SW480 (cell line): ENCODE data around the gene TNNC1.
A peak's percentile ranks its signal among the peaks of the same experiment; 100 is the strongest.

Experiments used
- DNase-seq: peaks from one replicate; pipeline ENCODE4 v3.0.0-alpha.2; 2016; ENCODE audit warnings: low spot score

Gene TNNC1

DNA sequence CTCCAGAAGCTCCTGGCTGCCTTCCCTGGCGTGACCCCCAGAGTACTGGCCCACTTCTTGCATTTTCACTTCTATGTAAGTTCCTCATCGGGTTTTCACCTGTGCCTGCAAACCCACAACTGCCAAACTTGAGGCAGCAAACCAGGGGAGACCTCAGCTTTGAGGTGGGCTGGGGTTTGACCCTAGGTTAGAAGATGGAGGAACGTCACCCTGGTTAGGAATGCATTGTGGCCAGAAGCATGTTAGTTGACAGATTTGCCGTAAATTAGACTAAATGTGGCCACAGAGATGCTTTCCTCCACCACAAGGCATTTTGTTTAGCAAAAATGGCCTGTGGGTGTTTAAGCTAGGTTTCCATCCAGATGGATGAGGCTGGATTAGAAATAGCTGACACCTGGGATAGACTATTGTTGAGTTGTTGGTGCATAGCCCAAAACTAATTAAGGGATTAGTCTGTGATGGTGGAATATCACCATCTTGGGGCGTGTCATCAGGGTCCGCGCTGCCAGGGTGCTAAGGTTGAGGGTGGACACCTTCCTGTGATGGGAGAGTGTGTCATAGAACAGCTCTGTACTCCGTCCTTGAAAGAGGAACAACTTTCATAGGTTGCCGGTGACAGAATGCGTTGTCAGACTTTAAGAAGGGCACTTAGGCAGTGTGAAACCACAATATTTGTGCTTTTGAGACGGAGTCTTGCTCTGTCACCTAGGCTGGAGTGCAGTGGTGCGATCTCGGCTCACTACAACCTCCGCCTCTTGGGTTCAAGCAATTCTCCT is 5.1 kb upstream of the TNNC1 start:
- DNase-seq, result no peak

DNA sequence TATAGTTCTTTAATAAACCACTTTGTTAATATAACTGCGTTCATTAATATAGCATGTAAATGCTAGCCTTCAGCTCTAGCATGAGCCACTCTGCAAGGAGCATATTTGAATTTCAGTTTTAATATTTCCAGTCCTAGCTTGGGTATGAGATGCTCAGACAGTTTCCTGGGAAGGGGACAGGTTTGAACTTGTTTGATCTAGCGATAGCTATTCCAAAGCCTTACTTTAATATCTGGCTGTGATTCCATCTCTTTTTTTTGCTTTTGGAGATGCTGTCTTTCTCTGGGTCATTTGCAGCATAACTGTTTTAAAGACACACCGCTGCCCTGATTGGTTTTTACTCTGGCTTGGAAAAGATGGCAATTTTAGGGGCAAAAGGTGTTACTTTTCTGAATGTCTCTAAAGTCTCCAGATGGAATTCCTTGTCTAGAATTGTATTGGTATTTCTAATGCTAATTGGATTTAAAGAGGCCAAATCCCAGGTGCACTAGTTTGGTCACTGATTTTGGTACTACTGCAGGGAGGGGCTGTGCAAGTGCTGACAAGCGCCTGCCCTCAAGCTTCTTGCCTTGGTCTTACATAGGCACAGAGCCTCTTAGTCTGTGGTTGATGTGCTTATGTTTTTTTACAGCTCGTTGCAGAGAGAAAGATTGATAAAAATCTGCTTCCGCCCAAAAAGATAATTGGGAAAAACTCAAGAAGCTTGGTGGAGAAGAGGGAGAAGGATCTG is 4.4 kb upstream of the TNNC1 start:
- DNase-seq, result no peak

DNA sequence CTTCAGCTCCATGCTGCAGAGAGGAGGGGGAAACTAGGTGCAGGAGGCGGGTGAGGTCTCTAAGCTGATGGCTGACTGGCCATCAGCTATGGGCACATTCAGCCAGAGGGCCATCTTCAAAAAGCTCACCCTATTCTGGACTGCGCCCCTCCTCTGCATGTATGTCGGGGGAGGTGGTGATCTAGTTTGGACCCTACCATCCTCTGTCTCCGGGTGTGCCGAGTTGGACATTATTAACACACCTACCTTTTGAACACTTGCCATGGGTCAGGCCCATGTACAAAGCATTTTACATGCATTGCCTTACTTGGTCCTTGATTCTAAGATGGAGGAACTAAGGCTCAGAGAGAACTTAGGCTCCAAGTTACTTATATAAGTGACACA is 3.0 kb upstream of the TNNC1 start:
- no peak for DNase-seq

DNA sequence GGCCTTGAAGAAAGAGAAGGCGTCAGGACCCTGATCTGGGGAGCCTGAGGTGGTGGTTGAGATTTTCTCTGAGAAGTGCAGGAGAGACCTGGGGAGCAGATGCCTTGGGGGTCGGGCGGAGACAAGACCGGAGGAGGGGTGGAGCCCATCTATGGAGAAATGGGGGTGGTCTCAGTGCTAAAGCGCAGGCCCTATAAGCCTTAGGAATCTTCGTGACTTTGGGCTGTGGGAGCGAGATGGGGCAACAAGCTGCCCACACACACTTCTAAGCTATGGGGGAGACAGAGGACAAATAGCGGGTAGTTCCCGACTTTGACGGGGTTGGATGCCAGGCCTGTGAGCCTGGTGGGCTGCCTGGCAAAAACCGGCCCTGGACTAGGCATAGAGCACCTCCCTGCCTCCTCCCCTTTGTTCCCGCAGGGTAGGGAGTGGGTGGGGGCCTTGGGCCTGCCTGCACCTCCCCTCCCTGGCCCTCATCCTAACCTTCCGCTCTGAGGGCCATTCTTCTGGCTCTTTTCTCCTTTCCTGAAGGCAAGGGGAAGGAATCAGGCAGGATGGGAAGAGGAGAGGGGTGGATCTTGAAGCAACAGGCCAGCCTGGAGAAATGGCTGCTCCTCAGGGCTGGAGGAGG is 2.4 kb upstream of the TNNC1 start:
- DNase-seq, result no peak

DNA sequence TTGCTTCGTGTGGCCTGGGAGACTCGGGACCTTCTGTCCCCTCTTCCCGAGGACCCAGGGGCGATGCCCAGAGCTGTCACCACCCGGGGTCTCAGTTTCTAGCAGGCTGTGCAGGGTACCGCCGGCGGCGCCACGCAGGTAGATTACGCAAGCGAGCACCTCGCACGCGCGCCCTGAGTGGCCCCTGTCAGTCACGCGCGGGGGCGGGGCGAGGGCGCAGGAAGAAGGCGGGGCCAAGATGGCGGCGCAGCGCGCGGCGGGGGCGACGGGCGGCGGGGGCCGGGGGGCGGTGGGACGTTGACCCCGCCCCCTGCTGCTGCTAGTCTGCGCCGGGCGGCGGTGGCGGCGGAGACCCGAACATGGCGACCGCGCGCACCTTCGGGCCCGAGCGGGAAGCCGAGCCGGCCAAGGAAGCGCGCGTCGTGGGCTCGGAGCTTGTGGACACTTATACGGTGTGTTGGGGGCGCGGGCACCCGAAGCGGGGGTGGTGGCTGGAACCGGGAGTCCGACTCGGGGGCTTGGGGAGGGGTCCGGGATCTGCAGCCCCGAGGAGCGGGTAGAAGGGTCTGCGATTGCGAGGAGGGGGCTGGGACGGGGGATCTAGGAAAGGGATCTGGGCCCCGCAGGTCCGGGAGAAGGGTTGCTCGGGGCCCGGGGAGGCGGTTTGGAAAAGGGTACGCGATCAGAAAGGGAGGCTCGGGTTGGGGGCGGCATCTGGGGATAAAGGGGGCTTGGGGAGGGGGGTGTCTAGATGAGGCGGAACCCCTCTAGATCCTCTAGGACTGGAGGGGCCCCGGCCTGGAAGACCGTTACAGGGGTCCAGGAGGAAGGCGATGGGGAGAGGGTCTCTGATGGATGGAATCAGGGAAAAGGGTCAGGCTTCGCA is 1.7 kb upstream of the TNNC1 start, which contains the start of gene NISCH:
TSS of gene NISCH (plus strand) at position 322 of the 886 bp plus-strand sequence. CDS start at position 360, 38 bp downstream.
- peak; percentile 74 for DNase-seq

DNA sequence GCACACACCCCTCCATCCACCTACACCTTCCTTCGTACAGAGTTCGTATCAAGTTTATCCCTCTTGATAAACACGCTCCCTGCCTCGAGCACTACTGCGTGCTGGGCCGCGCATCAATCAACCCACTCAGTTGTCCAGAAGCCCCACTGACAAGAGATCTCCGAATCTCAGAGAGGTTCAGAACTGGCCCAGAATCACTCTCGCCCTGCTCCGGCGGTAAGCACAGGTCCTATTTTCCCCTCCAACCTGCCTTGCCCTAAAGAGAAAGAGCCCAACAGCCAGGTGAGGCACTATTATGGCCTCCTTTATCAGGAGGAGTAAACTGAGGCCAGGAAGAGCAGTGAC is 1.1 kb upstream of the TNNC1 start:
- DNase-seq, result no peak

DNA sequence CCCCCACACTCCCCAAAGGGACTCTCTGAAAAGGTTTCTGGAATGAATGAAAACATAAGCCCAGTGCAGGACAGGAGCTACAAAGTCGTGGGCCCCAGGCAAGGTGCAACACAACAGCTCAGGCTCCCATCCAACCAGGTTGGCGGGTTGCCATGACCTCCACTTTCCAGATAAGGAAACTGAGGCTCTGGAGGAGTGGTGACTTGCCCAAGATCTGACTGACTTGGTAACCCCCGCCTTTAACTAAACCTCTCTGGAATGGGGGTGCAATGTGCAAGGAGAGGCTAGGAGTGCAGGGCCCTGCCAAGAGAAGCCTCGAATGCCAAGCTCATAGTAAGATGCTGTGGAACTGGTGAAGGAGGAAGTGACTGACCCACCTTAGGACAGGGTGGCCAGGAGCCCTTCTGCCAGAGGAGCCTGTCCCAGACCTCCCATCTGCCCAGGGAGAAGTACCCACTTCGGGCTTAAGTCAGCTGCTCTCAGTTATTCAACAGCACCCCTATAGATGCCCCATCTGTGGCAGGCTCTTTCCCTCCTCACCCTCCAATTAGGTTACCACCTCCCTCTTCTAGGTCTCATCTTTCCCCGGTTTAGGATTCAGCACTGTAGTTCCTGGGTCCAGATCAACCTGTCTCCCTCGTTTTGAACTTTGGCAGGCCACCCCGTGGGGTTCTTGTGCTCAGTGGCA is 553 bp upstream of the TNNC1 start:
- DNase-seq, result no peak

DNA sequence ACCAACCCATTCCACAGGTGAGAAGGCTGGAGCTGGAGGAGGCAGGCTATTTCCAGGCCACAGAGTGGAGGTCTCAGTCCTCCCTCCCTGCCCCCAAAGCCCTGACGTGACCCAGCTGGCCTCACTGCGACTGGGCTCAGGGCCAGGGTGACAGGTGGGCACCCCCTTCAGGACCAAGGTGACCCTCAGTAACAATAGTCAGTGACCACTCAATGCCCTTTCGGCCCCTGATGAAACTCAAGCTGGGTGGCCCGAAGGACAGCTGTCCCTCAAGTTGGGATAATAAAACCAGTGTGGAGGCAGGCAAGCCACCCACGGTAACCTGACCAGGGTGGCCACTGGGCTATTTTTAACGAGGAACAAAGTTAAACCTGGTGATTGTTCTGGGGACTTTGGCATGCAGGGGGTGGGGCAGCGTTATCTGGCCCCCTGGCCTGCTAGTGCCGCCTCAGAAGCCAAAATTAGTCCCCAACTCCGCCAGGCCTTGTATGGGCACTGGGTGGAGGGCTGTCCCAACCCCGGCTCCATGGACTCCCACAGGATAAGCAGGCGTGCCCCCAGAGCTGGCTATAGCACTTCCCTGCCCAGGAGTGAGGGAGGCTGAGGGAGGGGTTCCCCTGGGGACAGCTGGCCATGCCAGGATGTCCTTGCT is 1.1 kb downstream of the TNNC1 start:
- DNase-seq, result peak; percentile 34

DNA sequence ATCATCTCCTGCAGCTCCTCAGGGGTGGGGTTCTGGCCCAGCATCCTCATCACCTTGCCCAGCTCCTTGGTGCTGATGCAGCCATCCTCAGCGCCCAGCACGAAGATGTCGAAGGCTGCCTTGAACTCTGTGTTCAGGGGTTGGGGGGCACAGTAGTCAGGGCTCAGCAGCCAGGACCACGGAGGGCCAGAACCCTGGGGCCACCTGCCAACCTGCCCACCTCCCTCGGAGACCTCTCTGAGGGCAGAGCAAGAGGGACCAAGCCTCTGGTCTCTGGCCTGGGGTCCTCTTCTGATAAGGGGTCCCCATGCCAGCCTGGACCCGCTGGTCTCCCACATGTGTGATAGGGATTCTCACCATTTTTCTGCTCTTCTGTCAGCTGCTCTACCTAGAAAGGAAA is 1.7 kb downstream of the TNNC1 start:
- no peak for DNase-seq

DNA sequence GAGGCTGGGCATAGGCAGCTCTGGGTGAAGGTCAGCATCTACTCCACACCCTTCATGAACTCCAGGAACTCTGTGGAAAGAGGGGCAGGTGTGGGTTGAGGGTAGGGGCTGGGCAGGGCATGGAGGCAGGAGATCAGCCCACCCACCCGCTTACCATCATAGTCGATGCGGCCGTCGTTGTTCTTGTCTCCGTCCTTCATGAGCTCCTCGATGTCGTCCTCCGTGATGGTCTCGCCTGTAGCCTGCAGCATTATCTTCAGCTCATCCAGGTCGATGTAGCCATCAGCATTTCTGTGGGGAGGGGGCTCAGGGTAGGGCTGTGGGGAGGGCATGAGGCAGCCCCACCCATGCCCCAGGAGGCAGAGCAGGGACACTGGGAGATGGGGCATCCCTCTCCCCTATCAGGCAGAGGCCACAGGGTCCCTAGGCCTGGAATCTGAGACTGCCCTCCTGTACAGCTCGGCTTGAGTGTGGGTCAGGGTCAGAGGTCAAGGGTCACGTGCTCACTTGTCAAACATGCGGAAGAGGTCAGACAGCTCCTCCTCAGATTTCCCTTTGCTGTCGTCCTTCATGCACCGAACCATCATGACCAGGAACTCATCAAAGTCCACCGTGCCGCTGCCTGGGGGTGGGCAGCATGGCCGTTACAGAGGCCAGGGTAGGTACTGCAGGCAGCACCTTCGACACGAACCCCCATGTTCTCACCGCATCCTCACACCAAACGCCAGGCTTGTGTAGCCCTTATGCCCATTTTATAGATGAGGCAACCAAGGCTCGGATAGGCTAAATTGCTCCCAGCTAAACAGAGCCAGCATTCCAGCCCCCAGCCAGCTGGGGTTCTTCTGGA is 2.4 kb downstream of the TNNC1 start:
- DNase-seq, result no peak

DNA sequence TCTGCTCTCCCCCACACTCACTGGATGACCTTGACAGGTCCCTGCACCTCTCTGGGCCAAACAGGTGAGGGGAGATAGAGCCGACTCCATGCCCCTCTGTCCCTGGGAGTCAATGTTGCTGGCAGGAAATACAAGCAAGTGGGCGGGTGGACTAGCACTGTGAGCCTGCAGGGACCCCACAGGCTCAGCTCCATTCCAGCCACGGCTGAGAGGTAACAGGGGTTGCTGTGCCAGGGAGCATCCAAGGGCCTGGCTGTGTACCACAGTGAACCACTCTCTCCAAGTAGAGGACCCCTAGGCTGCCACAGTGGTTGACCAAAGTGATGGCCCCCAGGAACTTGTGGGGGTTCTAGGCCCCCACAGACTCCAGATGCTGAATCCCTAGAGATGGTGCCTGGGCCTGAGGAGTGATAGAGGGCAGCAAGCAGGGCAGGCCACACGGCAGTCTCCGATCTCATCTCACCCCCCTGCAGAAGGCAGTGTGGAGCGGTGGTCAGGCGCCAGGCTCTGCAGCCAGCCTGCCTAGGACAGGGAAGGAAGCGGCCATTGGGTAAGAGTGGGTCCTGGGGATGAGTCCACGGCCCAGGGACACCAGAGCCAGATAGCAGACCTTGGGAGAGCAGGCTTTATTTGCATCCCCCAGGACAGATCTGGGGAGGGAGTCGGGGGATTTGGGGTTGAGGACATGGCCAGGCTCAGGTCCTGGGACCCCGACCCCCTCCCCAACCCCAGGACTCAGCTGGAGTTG is 3.2 kb downstream of the TNNC1 start:
- DNase-seq, result no peak

DNA sequence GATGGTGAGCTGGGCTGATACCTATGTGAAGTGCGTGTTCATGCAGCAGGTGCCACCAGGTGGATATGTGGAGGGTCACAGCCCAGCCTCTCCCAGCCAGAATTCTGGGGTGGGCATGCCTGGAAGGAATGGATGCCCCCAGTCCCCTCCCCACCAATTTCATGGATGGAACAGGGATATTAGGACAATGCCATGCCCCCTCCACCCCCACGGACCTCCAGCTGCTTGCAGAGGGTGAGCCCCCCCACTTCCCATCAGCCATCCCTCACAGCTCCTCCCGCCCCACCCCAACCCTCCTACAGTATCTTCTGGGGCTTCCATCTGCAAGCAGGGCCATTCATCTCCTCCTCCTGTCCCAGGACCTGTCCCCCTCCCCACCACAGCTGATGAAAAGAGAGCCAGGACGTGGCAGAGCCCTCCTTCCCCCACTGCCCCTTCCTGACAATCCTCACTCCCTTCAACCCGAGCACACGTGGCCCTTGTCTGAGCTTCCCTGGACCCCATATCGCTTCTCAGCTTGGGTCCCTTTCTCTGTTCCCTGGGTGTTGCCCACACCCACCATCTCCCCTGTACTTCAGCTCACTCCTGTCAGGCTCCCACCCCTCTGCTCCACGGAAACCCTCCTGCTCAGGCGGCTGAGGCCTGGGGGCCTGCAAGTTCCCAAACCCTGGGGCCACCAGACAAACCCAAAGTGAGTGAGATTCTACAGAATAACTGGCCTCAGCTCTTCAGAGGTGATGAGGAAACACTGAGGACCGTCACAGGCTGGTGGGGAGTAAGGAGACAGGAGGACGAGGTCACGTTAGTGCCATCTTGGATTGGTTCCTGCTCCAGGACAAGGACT is 6.1 kb downstream of the TNNC1 start:
- DNase-seq, result no peak

DNA sequence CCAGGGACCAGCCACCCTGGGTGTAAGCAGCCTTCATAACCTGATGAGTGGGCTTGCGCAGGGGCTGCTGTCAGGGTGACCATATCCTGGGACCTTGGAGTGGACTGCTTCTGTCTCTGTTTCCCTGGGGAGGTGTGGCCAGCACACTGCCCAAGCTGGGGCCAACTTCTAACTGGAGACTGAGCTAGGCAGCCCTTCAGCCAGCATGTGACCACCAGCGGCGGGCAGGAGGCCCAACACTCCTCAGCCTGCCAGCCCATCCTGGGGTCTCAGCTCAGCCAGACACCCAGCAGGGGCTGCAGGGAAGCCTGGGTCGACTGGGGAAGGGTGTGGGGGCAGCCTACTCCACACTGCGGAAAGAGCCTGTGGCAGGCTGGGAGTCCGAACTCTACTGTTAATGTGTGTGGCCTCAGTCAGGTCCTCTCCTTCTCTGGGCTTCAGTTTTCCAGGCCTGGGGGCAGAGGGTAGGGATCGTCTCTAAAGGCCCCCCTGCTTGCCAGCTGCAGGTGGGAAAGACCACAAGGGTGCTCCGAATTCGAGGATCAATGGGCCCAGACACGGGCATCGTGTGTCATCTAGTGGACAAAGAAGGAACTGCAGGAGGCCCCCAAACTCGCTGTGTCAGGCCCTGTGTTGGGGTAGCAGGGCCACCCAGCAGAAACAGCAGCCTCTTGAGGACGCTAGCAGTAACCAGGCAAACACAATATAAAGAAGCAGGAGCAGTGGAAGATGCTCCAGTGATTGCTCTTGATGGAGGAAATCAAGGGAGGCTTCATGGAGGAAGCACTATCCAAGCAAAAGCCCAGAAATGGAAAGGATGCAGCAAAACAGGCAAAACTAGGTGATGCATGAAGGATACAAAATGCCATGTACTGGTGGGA is 7.0 kb downstream of the TNNC1 start:
- DNase-seq, result peak; percentile 58

DNA sequence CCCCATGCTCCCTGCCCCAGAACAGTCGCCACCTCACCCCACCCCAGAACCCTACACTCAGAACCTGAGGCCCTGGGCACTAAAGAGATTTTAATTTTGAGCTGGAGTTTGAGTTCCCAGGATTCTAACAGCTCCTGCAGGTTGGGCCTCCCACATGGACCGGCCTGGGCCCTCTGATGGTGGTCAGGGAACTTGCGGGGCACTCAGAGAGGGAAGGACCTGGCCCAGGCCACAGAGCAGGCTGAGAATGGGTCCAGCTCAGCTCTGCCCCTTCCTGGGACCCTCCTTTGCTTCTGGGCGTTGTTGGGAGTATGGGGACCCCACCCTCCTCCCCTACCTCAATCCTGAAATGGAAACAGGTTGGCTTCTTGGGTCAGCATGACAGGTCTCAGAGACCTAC is 7.8 kb downstream of the TNNC1 start:
- DNase-seq, result no peak

DNA sequence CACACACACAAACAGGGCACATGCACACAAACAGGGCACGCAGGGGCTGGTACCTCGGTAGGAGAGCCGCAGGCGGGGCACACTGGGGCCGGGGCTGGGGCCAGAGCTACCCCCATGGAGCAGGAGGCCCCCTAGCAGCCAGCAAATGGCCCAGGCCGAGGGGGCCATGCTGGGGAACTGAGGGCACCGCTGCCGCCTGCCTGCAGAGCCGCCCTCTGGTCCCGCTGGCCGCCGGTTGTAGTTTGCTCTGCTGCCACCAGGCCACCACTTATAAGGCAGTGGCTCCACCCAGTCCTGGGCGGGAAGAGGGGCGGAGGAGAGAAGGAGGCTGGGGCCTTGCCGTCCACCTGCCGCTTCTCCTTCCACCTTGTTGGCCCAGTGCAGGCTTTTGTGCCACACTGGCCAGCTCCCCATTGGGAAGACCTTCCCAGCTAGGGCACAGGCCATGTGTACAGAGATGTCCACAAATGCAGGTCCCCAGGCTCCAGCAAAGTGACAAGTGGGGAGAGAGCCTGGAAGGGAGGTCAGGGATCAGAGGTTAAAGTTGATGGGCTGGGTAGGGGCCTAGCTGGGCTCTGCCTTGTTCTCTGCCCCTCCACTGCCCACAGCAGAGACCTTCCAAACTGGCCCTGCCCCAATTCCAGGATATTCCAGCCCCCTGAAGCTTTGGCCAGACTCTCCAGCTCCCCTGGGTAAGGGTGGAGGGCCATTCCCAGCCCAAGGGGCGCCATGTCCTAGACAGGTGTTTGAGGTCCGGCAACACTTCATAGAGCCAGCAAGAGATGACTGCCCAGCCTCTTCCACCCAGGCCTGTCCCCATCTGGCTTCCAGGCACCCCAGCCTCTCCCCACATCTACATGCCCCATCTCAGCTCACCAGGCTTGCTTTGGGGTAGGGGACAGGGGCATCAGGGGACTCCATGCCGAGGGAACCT is 8.7 kb downstream of the TNNC1 start, which contains the start of gene SEMA3G:
TSS of gene SEMA3G (minus strand) at position 244 of the 934 bp plus-strand sequence. CDS start at position 168, 76 bp downstream.
- peak; percentile 76 for DNase-seq
